Left ventricle myocardium superior (tissue), 1 donor: ENCODE data around the gene SUFU. TPM values are rescaled to one million over a fixed set of nuclear protein-coding genes. Genes with fewer than 3 reads are reported as not detected.
"Not testable (repeated sequence)": the region's sequence is repeated elsewhere in the genome, so short reads cannot be mapped to it uniquely, and the experiment has no call there.

Experiments used
- ATAC-seq: fragments of 200-7000 bp; cut with Tn5 transposase; one replicate; pipeline ENCODE4 v1.9.1; 2020; ENCODE audit warnings: mild to moderate bottlenecking, moderate library complexity
- DNase-seq: peaks from one replicate; pipeline ENCODE4 v3.0.0-alpha.2; 2020
- intact Hi-C: fragments of 100-400 bp; cut with micrococcal nuclease; formaldehyde crosslinking; loops from one replicate; pipeline ENCODE4 v1.11.0; 2022
- total RNA-seq: library from RNA; stranded (reverse); fragmentation: NEBNext Ultra II Directional; extraction: Animal tissue kit (Norgen Biotek cat#: 25700); gene quantifications from one replicate; pipeline ENCODE4 v1.2.1, GENCODE V29; 2021
- donor health status: DM: no; HTN: yes; CAD: no; lungs with severe emphysema.

Gene SUFU
- total RNA-seq, 1 donor from 2014 or later, result 8.0 TPM

DNA sequence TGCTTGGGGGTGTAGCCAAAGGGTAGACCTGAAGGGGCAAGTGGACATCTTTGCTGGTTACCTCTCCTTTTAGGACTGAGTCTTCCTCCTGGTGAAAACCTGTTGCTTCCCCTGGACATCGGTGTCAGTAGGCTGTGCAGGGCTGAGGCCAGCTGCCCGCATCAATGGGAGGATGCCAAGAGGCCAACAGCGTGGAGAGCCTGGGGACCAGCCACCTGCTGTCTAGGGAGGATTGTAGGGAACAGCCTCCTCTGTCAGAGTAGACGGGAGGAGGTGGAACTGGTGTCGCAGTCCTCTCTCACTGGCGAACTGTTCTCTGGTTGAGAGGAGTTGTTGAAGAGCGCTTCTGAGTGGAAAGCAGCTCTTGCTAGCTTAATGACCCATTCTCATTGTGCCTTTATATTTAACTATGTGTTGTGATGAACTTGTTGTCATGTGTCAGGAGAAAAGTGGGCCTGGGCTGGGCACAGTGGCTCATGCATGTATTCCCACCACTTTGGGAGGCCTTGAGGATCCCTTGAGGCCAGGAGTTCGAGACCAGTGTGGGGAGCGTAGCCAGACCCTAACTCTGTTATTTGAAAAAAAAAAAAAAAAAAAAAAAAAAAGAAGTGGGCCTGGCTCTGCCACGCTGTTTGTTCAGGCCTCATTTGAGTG lies 1.8 kb downstream of the SUFU start:
- ATAC-seq (no peak), DNase-seq (peak; percentile 33)
- intact Hi-C loops, result loop anchor here (10.0 kb wide), 1 partner anchor 79 kb away; no protein-coding TSS in a partner anchor

DNA sequence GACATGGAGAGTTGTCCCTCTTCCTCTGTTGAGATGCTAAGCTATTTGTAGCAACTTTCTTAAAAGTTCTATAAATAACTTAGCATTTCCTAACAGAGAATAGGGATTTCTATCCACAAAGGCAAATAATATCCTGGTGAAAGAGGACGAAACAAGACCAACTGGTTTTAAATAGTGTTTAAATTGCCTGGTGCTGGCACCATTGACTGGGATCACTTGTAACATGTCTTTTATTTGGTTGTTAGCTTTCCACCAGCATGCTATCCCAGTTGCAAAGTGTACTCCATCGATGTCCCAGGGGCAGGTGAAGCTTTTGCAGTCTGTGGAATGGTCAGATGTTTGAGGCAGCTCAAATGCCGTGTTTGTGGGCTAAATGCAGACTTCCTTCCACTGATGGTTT lies 3.7 kb downstream of the SUFU start:
- intact Hi-C loops, result loop anchor here (10.0 kb wide), 1 partner anchor 77 kb away; no protein-coding TSS in a partner anchor
- DNase-seq (no peak), ATAC-seq (no peak)

DNA sequence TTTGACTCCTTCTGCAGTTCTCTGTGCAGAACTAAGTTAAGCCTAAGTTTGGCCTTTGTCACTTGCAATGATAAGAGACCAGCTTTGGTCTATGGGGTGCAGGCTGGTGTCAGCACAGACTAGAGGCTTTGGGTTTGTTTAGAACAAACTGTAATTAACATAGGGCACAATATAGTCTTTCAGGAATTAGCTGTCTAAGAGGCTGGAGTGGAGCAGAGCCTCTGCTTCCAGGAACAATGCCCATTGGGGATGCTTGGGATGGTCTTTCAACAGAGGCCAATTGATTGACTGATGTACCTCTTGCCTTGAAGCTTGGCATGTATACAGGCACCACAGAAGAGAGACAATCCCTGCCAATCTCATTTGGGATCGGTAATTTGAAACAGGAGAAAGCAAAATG lies 4.7 kb downstream of the SUFU start:
- ATAC-seq (no peak), DNase-seq (no peak)
- intact Hi-C loops, result loop anchor here (10.0 kb wide), 1 partner anchor 76 kb away; no protein-coding TSS in a partner anchor

DNA sequence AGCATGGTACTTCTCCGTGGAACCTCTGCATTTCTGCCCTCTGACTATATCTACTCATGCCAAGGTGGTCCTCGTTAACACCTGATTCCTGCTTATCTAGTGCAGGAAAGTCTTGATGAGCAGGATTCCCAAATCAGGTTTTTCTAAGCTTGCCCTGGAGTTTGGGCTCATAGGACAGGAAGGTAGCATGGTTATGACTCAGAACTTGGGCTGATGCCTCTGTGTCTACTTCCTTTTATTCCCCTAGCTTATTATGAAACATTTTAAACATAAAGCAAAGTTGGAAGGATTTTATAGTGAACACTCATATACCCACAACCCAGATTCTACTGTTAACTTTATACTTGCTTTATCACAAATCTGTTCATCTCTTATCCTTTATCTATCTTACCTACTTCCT lies 5.6 kb downstream of the SUFU start:
- intact Hi-C loops, result loop anchor here (10.0 kb wide), 1 partner anchor 75 kb away; no protein-coding TSS in a partner anchor
- ATAC-seq, result no peak

DNA sequence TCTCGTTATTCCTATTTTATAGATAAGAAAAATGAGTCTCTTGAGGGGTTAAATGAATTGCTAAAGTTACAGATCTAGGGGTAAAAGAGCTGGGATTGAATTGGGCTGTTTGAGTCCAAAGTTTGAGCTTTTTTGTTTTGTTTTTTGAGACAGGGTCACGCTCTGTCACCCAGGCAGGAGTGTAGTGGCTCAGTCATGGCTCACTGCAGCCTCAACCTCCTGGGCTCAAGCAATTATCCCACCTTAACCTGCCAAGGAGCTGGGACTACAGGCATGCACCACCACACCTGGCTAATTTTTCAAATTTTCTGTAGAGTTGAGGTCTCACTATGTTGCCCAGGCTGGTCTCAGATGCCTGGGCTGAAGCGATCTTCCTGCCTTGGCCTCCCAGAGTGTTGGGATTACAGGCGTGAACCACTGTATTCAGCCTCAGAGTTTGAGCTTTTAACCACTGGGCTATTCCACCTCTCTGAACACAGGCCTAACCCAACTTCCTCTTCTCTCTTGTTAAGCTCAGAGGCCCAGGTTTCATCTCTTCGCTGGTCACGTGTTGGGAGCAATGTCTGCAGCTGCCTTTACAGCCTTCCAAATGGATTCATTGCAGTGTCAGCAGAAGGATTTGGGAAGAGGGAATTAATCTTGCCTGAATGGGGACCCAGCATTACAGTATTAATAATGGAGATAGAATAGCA lies 8.0 kb downstream of the SUFU start:
- ATAC-seq (no peak), DNase-seq (no peak)
- intact Hi-C loops, result no loop called here

More for the DNA sequence above, 5.6 kb downstream of the SUFU start:
- DNase-seq, result no peak

DNA sequence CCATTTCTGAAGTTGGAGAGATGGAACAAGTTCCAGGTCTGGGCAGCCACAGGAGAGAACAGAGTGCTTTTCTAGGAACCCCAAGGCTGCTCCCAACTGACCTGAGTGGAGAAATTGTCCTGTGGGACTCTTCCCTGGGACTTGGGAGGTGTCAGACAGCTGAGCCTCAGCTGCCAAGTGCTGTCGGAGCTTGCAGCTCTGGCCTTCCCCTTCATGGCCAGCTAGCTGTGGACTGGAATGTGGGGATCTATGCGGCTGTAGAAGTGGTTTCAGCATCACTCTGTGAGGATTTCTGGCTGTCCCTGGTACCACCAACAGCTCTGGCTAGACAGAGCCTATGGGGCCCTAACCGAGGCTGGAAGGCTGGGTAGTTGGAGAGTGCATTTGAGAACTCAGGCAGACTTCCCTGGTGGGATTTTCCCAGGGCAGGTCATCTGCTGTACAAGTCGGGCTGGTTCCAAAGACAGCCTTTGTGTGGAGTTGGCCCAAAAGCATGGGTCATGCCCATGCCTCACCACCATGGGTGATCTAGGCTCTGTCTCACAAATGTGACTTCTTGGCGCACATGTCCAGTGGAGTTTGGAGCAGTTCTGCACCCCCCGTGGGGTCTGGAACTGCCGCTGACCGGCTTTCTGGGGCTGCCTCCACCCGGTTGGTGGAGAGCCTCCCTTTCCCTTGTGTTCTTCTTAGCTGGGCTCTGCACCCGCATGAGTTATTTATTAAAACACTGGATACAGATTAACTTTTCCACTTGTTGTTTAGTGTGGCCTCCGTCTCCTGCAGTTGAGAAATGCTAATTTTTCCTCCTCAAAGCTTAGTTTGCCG lies 10.9 kb downstream of the SUFU start:
- no peak for DNase-seq
- ATAC-seq, result no peak
- intact Hi-C loops, result no loop called here

DNA sequence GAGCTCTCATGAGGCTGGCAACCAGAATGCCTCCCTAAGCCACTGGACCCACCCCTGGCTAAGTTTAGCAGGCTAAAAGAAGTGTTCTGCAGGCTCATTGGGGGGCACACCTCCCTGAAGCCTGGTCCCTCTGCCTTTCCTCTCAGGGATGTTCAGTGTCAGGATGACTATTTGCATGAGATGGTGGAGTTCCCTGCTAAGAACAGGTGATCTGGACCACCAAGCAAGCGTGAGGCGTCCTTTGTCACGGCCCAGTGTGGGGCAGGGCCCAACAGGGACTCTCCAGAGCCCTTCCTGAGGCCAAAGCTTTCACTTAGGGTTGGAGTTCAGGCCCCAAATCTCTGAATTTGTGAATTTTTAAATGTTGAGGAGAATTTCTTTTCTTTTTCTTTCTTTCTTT lies 12.0 kb downstream of the SUFU start:
- intact Hi-C loops, result no loop called here
- DNase-seq (no peak), ATAC-seq (no peak)

DNA sequence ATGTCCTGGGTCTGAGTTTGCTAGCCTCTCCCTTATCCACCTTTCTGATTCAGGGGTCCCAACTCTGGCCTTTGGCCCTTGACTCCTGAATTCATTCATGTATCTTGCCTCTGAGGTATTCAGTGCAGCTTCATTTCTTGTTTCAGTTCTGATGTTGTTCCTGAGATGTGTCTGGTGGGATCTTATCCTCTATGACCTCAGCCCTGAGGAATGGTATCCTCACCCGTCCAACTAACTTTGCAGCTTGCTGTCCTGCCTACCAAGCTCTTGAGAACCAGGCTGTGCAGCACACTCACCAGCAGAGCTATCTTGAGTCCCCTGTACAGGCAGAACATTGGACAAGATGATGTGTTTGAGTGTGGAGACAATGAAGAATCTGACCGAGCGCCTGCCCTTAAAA lies 13.8 kb downstream of the SUFU start:
- no peak for DNase-seq
- intact Hi-C loops, result no loop called here
- ATAC-seq, result no peak

DNA sequence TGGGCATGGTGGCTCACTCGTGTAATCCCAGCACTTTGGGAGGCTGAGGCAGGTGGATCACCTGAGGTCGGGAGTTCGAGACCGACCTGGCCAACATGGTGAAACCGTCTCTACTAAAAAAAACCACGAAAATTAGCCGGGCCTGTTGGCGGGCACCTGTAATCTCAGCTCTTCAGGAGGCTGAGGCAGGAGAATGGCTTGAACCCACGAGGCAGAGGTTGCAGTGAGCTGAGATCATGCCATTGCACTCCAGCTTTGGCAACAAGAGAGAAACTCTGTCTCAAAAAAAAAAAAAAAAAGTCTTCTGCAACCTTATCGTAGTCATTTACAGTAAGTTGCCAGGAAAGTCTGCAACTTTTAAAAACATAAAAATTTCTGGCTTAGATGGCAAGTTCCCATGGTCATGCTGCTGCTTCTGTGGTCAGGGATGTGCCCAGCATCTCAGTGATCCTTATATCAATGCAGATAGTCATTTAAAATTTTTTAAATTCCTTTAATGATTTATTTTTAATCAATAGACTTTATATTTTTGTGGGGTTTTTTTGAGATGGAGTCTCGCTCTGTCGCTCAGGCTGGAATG lies 15.6 kb downstream of the SUFU start:
- DNase-seq (no peak), ATAC-seq (no peak)
- intact Hi-C loops, result no loop called here

DNA sequence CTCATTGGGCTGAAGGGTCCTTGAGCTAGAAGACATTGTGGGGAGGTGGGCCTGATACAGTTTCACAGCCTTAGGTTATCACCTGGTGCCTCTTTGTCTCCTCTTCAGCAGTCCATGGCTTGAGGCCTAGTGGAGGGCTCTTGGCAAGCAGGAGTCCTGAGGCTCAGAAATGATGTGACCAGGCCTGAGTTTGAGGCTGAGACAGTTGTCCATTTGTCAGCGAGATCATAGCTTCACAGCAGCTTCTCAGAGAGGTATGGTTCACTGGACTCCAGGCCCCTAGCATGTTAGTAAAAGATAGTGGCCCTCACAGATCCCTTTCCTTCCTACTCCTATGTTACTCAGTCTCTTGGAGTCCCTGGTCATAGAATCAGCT lies 19.1 kb downstream of the SUFU start:
- no peak for ATAC-seq
- no peak for DNase-seq
- intact Hi-C loops, result no loop called here

DNA sequence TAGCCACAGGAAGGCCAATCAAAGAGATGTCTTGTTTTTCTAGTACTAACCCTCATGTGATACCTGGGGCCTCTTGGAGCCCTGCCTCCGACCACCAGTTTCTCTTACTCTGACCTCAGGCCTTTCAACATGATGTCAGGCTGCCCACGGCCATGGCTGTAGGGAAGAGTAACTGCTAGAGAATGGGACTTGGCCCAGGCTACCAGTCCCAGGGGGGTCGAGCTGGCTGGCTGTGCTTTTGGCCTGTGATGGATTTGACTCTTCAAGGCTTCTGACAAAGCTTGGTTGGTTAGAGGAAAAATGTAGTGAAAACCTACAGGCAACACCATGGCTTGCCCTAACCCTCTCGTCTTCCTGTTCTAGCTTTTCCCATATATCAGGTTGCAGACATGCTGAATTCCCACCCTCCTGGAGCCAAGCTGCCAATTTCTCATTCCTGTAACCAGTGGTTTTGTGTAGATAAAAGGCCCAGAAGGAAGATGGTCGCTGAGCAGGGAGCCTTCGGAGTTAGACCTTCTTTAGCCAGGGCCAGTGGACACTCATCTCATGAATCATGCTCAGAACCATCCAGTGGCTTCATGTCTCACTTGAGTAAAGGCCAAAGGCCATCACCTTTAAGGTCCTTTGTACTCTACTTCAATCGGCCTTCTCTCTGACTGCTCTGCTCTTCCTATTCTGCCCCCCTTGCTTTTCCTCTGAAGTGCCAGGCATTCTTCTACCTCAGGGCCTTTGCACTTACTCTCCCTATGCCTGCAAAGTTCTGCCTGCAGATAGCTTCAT lies 19.7 kb downstream of the SUFU start:
- ATAC-seq, result peak; percentile 26
- intact Hi-C loops, result no loop called here
- DNase-seq, result peak; percentile 45

DNA sequence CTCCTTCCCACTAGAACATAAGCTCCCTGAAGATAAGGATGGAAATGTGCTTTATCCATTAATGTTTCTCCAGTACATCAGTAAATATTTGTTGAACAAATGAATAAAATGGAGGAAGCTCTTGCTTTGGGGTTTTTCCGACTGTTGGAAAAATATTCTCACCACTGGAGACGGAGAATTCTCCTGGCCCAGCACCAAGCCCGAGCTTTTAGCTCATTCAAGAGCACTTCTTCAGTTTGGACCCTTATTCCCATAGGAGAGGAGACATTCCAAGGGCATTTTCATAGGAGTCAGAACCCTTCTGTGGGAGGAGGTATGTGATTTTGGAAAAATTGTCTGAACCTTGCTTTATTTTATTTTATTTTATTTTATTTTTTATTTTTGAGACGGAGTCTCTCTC lies 21.0 kb downstream of the SUFU start:
- intact Hi-C loops, result no loop called here
- ATAC-seq, result no peak
- no peak for DNase-seq

DNA sequence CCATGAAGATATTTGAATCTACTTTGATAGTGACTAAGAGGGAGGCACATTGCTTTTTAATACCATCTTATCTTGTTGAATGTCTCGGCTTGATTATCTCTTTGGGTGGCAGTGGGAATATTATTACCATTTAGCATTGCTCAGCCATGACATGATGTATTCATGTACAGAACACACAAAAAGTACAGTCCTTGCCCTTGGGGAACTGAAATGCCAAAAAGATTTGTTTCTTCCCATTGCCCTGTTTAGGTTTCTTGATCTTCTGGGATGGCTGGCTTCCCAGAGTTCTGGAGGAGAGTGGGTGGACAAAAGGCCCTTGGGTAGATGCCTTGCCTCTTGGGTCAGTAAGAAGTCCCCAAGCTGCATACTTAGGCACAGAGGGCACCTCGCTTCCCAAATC lies 23.8 kb downstream of the SUFU start:
- no peak for ATAC-seq
- intact Hi-C loops, result no loop called here
- no peak for DNase-seq

DNA sequence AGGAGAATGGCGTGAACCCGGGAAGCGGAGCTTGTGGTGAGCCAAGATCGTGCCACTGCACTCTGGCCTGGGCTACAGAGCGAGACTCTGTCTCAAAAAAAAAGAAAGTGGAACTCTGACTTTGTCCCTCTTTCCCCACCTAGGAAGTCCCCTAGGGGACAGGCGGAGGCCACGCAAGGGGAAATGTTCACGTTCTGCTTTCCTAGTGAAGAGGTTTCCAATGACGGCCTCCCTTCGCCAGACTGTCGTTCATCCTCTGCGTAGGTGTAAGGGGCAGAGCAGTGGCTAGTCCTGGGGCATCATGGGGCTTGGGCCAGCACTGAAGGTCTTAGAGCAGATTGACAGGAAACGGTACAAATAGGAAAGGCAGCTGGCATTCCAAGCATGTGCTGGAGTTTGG lies 30.6 kb downstream of the SUFU start:
- no peak for DNase-seq
- intact Hi-C loops, result no loop called here
- ATAC-seq, result no peak

DNA sequence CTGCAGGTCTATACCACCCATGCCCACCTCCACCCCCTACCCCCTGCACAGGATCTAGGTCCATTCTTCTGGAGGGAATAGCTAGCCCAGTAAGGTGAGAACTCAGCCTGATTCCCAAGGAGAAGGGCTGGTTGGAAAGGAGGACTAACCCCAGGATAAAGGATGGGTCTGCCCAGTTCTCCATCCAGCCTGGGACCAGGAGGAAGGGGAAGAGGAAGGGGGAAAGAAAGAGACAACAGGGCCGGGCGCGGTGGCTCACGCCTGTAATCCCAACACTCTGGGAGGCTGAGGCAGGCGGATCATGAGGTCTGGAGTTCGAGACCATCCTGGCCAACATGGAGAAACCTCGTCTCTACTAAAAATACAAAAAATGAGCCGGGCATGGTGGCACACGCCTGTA lies 31.2 kb downstream of the SUFU start:
- DNase-seq, ATAC-seq, intact Hi-C loops: not testable (repeated sequence)

DNA sequence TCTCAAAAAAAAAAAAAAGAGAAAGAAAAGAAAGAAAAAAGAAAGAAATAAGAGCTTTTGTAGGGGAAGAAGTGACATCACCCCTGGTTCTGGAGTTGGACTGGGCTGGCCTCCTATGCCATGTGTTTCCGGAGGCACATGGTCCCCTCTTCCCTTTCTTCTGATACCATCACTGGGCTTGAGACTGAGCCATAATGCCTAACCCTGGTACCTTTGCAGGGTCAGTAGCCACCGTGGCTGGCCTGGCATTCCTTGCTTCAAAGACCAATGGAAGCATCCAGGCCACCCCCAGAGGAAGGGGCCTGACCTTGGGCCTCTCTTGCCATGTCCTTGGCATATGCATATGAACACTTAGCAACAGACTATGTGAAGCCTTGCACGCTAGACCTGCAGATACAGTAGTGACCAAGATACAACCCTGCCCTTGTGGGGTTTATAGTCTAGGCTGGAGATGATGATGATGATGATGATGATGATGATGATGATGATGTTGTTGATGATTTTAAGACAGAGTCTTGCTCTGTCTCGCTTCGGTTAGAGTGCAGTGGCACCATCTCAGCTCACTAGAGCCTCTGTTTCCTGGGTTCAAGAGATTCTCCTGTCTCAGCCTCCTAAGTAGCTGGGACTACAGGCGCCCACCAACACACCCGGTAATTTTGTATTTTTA lies 31.8 kb downstream of the SUFU start:
- no peak for ATAC-seq
- intact Hi-C loops, result no loop called here
- no peak for DNase-seq

DNA sequence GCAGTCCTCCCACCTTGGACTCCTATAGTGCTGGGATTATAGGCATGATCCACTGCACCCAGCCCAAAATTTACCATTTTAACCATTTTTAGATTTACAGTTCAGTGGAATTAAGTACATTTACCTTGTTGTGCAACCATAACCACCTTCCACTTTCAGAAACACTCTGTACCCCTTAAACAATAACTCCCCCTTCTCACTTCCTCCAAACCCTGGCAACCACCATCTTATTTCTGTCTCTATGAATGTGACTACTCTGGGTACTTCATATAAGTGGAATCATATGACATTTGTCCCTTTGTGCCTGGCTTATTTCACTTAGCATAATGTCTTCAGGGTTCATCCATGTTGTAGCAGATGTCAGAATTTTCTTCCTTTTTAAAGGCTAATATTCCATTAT lies 33.6 kb downstream of the SUFU start:
- intact Hi-C loops, result no loop called here
- DNase-seq (no peak), ATAC-seq (no peak)

DNA sequence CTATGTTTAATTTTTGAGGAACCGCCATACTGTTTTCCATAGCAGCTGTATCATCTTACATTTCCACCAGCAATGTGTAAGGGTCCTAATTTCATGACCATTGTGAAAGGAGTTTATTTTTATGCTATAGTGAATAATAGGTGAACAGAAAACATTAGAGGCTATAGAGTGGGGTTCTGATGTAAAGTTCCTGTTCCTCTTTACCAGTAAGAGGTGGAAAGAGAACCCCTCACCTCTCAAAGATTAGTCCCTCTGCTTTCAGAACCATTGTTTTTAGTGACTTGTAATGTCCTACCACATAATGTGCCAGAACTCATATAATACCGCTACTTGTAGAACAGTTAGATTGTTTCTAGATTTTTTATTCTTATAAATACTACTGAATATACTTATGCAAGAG lies 34.2 kb downstream of the SUFU start:
- DNase-seq (no peak), ATAC-seq (no peak)
- intact Hi-C loops, result no loop called here

DNA sequence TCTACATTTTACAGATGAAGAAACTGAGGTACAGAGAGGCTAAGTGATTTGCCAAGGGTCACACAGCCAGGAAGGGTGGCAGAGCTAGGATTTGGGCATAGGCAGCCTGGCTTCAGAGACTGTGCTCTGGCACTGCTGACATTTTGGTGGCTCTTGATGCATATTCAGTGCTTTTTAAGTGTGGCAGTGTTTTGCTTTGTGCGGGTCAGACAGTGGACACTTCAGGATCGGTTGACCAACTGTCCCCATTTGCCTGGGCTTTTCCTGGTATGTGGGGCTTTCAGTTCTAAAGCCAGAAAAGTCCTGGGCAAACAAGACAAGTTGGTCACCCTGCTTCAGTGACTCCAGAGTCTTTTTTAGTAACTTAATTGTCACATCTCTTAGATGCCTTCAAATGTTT lies 35.0 kb downstream of the SUFU start:
- DNase-seq (no peak), ATAC-seq (no peak)
- intact Hi-C loops, result no loop called here
